Activated CD4-positive, alpha-beta T cell treated with anti-CD3 and anti-CD28 coated beads, Interleukin-2, amount 10 ng/mL, durations not matched to agents 7 days and 5 days (primary cell): ENCODE measurements around the gene PRKACA. TPM values are rescaled to one million over a fixed set of nuclear protein-coding genes. Genes with fewer than 3 reads are reported as not detected.

Experiments used
- CTCF ChIA-PET: fragments of 350-600 bp; sonication (Branson Sonifier 250); formaldehyde crosslinking; loops from one replicate; lab custom pipeline; 2021; ENCODE audit warnings: antibody characterized with exemption; lab: Charles Lee
- POLR2A ChIA-PET: fragments of 350-600 bp; sonication (Branson Sonifier 250); formaldehyde crosslinking; loops from one replicate; lab custom pipeline; 2021; ENCODE audit warnings: antibody characterized with exemption; lab: Charles Lee
- DNase-seq: peaks from one replicate; pipeline ENCODE4 v3.0.0-alpha.2; 2020
- H3K27ac Mint-ChIP-seq: one replicate; pipeline ENCODE4 v1.8.0; 2021; ENCODE audit warnings: mild to moderate bottlenecking, moderate library complexity, mixed read lengths
- H3K27me3 Mint-ChIP-seq: one replicate; pipeline ENCODE4 v1.8.0; 2021; ENCODE audit warnings: mixed read lengths
- H3K36me3 Mint-ChIP-seq: one replicate; pipeline ENCODE4 v1.8.0; 2021; ENCODE audit warnings: low read depth, mixed read lengths
- H3K4me1 Mint-ChIP-seq: one replicate; pipeline ENCODE4 v1.8.0; 2021; ENCODE audit warnings: mixed read lengths
- H3K4me3 Mint-ChIP-seq: one replicate; pipeline ENCODE4 v1.8.0; 2021; ENCODE audit warnings: mild to moderate bottlenecking, moderate library complexity, mixed read lengths
- H3K9me3 Mint-ChIP-seq: one replicate; pipeline ENCODE4 v1.8.0; 2021; ENCODE audit warnings: mixed read lengths
- total RNA-seq, 2 experiments: library from RNA; stranded (reverse); gene quantifications; one replicate each; pipeline ENCODE4 v1.2.3, GENCODE V29; 2021

The PRKACA gene
- total RNA-seq, 2 experiments from 2014 or later = 50.6 to 56.8 TPM

GRCh38 chr19:14096272-14096992, 21.1 kb downstream of the PRKACA start:
- H3K9me3 Mint-ChIP-seq = peaks cover 9% of the 10 kb centered on the region
- peaks cover 29% of the 10 kb centered on the region for H3K36me3 Mint-ChIP-seq
- CTCF ChIA-PET = interaction anchor here (0.6 to 1.3 kb wide), 2 partner anchors 11 to 34 kb away, joined by 3 read pairs; no protein-coding TSS in a partner anchor
- no peak overlapping the region for H3K27ac Mint-ChIP-seq
- H3K27me3 Mint-ChIP-seq = no peaks in the 10 kb centered on the region
- POLR2A ChIA-PET = no interaction called here
- H3K4me1 Mint-ChIP-seq = peaks cover 14% of the 10 kb centered on the region
- no peak for DNase-seq
- no peak overlapping the region for H3K4me3 Mint-ChIP-seq

GRCh38 chr19:14094854-14095253, 22.7 kb downstream of the PRKACA start:
- no peak overlapping the region for H3K27ac Mint-ChIP-seq
- CTCF ChIA-PET = interaction anchor here (0.8 to 2.3 kb wide), 4 partner anchors 18 to 113 kb away, joined by 3 to 11 read pairs (median 5); partner anchors contain the start of genes ASF1B and MISP3
- POLR2A ChIA-PET = no interaction called here

GRCh38 chr19:14093117-14093823, 24.3 kb downstream of the PRKACA start:
- Mint-ChIP-seq H3K27me3 (no peaks in the 10 kb centered on the region), H3K4me1 (peaks cover 24% of the 10 kb centered on the region), H3K9me3 (peaks cover 9% of the 10 kb centered on the region), H3K4me3 (peak overlapping the region; percentile 45), H3K36me3 (peaks cover 34% of the 10 kb centered on the region), H3K27ac (peak overlapping the region; percentile 61)
- CTCF ChIA-PET = interaction anchor here (1.8 to 2.3 kb wide), 2 partner anchors 20 to 43 kb away, joined by 6 to 11 read pairs; partner anchors contain the start of gene ASF1B
- no peak for DNase-seq
- POLR2A ChIA-PET = interaction anchor here (0.5 kb wide), 1 partner anchor 123 kb away, joined by 4 read pairs; no protein-coding TSS in a partner anchor

More at GRCh38 chr19:14094854-14095253, 22.7 kb downstream of the PRKACA start:
- DNase-seq = no peak
- peaks cover 25% of the 10 kb centered on the region for H3K36me3 Mint-ChIP-seq
- H3K4me3 Mint-ChIP-seq = no peak overlapping the region
- no peaks in the 10 kb centered on the region for H3K27me3 Mint-ChIP-seq
- peaks cover 14% of the 10 kb centered on the region for H3K4me1 Mint-ChIP-seq
- peaks cover 9% of the 10 kb centered on the region for H3K9me3 Mint-ChIP-seq

- POLR2A ChIA-PET = interaction anchor here (0.5 kb wide), 1 partner anchor 1360 kb away, joined by 5 read pairs; no protein-coding TSS in a partner anchor
- Mint-ChIP-seq H3K4me1 (peaks cover 30% of the 10 kb centered on the region), H3K9me3 (peaks cover 9% of the 10 kb centered on the region), H3K4me3 (peak overlapping the region; percentile 95), H3K36me3 (peaks cover 34% of the 10 kb centered on the region), H3K27me3 (no peaks in the 10 kb centered on the region), H3K27ac (peak overlapping the region; percentile 98)
- CTCF ChIA-PET = interaction anchor here (0.8 to 1.7 kb wide), 4 partner anchors 20 to 211 kb away, joined by 3 to 4 read pairs (median 3); partner anchors contain the start of gene ASF1B
- peak; percentile 65 for DNase-seq
These were observed 25.6 kb downstream of the PRKACA start for GRCh38 chr19:14091813-14092462.

- H3K4me3 Mint-ChIP-seq = peak overlapping the region; percentile 95
- peaks cover 30% of the 10 kb centered on the region for H3K36me3 Mint-ChIP-seq
- peaks cover 30% of the 10 kb centered on the region for H3K4me1 Mint-ChIP-seq
- H3K27ac Mint-ChIP-seq = peak overlapping the region; percentile 98
- ChIA-PET CTCF (interaction anchor here (0.8 to 1.7 kb wide), 4 partner anchors 21 to 211 kb away, joined by 3 to 4 read pairs (median 3); partner anchors contain the start of gene ASF1B), POLR2A (interaction anchor here (0.5 kb wide), 1 partner anchor 1359 kb away, joined by 5 read pairs; no protein-coding TSS in a partner anchor)
- no peaks in the 10 kb centered on the region for H3K27me3 Mint-ChIP-seq
- peak; percentile 51 for DNase-seq
- peaks cover 9% of the 10 kb centered on the region for H3K9me3 Mint-ChIP-seq
These were observed 26.3 kb downstream of the PRKACA start for GRCh38 chr19:14091081-14091812.

GRCh38 chr19:14090509-14091080, 27.0 kb downstream of the PRKACA start, which contains the start of gene SAMD1:
Gene SAMD1 (minus strand): TSS chr19:14090751.
- Mint-ChIP-seq H3K4me3 (peak within 1 kb of the TSS; percentile 95), H3K36me3 (peaks cover 30% of the 10 kb centered on the region), H3K4me1 (peaks cover 30% of the 10 kb centered on the region), H3K9me3 (peaks cover 9% of the 10 kb centered on the region), H3K27me3 (no peaks in the 10 kb centered on the region), H3K27ac (peak within 1 kb of the TSS; percentile 98)
- POLR2A ChIA-PET = interaction anchor here (1.0 kb wide), 1 partner anchor 46 kb away, joined by 3 read pairs; no protein-coding TSS in a partner anchor
- CTCF ChIA-PET = interaction anchor here (1.0 to 1.7 kb wide), 3 partner anchors 25 to 228 kb away, joined by 3 to 4 read pairs (median 3); partner anchors contain the start of gene ASF1B
- DNase-seq = peak; percentile 88

GRCh38 chr19:14089662-14090508, 27.7 kb downstream of the PRKACA start:
- peak; percentile 41 for DNase-seq
- no peaks in the 10 kb centered on the region for H3K27me3 Mint-ChIP-seq
- ChIA-PET POLR2A (interaction anchor here (1.0 kb wide), 1 partner anchor 47 kb away, joined by 3 read pairs; no protein-coding TSS in a partner anchor), CTCF (interaction anchor here (1.0 kb wide), 1 partner anchor 228 kb away, joined by 3 read pairs; no protein-coding TSS in a partner anchor)
- peak overlapping the region; percentile 76 for H3K27ac Mint-ChIP-seq
- H3K4me3 Mint-ChIP-seq = peak overlapping the region; percentile 80
- H3K9me3 Mint-ChIP-seq = peaks cover 9% of the 10 kb centered on the region
- peaks cover 30% of the 10 kb centered on the region for H3K36me3 Mint-ChIP-seq
- H3K4me1 Mint-ChIP-seq = peaks cover 30% of the 10 kb centered on the region

GRCh38 chr19:14089412-14089661, 28.2 kb downstream of the PRKACA start:
- H3K27ac Mint-ChIP-seq = peak overlapping the region; percentile 76
- CTCF ChIA-PET = no interaction called here
- peaks cover 30% of the 10 kb centered on the region for H3K36me3 Mint-ChIP-seq
- peaks cover 27% of the 10 kb centered on the region for H3K4me1 Mint-ChIP-seq
- peaks cover 9% of the 10 kb centered on the region for H3K9me3 Mint-ChIP-seq
- no peak for DNase-seq
- no peaks in the 10 kb centered on the region for H3K27me3 Mint-ChIP-seq
- H3K4me3 Mint-ChIP-seq = peak overlapping the region; percentile 80
- POLR2A ChIA-PET = no interaction called here

GRCh38 chr19:14088634-14089411, 28.7 kb downstream of the PRKACA start:
- no peak for DNase-seq
- ChIA-PET CTCF (no interaction called here), POLR2A (no interaction called here)
- Mint-ChIP-seq H3K9me3 (peaks cover 9% of the 10 kb centered on the region), H3K36me3 (peaks cover 30% of the 10 kb centered on the region), H3K27ac (peak overlapping the region; percentile 76), H3K4me1 (peaks cover 27% of the 10 kb centered on the region), H3K4me3 (peak overlapping the region; percentile 80), H3K27me3 (no peaks in the 10 kb centered on the region)

- H3K4me1 Mint-ChIP-seq = peaks cover 25% of the 10 kb centered on the region
- DNase-seq = no peak
- H3K27me3 Mint-ChIP-seq = no peaks in the 10 kb centered on the region
- peaks cover 15% of the 10 kb centered on the region for H3K36me3 Mint-ChIP-seq
- CTCF ChIA-PET = no interaction called here
- no peak overlapping the region for H3K4me3 Mint-ChIP-seq
- no peaks in the 10 kb centered on the region for H3K9me3 Mint-ChIP-seq
- POLR2A ChIA-PET = no interaction called here
- no peak overlapping the region for H3K27ac Mint-ChIP-seq
These were observed 31.5 kb downstream of the PRKACA start for GRCh38 chr19:14086098-14086497.
